Head of caudate nucleus (tissue), 42 donors: ENCODE data around the gene BCAS1.
"Not testable (repeated sequence)": the region's sequence is repeated elsewhere in the genome, so short reads cannot be mapped to it uniquely, and the experiment has no call there.

Experiments used
- DNase-seq, 42 donors: peaks; one replicate each; pipeline versions ENCODE4 v3.0.0 to v3.0.0-alpha.2; 2020 to 2021; ENCODE audit warnings: mixed read lengths in 7 of 42
- intact Hi-C: fragments of 100-400 bp; cut with DNase I; formaldehyde crosslinking; loops from one replicate; pipeline ENCODE4 v1.15.0; 2022

BCAS1 gene

DNA sequence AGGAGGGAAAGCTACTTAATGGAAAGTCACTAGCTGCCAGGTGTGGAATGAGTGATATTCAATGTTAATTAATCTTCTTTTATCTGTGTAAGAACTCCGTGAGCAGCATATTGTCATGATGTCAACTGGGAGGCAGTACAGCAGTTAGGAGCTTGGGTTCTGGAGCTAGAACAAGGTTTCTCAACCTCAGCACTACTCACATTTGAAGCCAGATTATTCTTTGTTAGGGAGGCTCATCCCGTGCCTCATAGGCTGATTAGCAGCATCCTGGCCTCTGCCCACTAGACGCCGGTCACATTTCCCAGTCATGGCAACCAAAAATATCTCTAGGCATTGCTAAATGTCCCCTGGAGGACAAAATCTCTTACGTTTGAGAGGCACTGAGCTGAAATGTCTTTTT, 41.2 kb downstream of the BCAS1 start:
- intact Hi-C loops: loop anchor here (5.0 kb wide), 1 partner anchor 87 kb away; no protein-coding TSS in a partner anchor
- DNase-seq: peak in 8 of 42 donors; percentile 15 to 59 (median 34)

DNA sequence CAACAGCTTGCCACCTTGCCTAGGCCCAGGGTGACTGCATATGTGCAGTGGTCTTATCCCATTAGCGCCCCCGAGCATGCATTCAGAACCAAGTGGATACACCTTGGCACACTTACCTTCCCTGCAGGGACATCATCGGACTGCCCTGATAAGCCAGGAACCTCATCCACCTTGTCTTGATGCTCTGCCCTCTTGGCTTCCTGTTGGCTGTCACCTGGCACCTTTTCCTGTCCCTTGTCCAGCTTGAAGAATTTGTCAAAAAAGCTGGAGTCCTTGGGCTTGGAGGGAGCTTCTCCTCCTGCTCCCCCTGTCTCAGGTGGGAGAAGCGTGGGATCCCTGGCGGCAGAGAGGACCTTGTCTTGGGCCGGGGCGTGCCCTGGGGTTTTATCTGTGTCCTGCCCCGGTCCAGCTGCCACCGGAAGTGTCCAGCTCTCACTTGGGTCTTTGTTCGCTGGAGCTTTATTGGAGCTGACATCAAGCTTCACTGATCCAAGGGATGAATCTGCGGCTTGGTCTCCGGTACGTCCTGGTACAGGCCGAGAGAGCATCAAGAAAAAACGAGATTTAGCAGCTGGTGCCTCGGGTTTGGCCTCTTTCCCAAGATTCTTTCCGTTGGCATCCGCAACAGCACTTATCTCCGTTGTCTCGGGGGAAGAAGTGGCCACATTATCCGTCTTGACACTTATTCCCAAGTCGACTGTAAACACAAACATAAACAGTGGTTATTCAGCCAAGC, 42.0 kb downstream of the BCAS1 start:
- intact Hi-C loops: loop anchor here (5.0 kb wide), 1 partner anchor 86 kb away; no protein-coding TSS in a partner anchor
- DNase-seq: peak; percentile 47 to 92 (median 82)

DNA sequence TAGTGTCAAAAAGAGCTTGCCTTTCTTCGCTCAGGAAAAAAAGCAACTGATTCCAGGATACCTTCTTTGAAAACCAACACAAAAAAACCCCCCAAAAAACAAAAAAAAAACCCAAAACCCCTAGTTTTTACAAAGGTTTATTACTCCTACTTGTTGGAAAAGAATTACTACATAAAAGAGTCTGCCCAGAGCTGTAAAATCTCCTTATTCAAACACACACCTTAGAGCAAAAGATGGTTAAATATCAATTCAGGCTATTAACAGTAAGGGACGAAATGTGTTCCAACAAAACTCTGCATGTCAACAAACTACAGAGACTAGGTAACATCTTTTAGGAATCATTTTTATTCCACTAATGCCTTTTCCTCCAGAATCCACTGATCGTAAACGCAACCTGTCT, 42.7 kb downstream of the BCAS1 start:
- no peak for DNase-seq
- intact Hi-C loops: loop anchor here (5.0 kb wide), 1 partner anchor 85 kb away; no protein-coding TSS in a partner anchor

DNA sequence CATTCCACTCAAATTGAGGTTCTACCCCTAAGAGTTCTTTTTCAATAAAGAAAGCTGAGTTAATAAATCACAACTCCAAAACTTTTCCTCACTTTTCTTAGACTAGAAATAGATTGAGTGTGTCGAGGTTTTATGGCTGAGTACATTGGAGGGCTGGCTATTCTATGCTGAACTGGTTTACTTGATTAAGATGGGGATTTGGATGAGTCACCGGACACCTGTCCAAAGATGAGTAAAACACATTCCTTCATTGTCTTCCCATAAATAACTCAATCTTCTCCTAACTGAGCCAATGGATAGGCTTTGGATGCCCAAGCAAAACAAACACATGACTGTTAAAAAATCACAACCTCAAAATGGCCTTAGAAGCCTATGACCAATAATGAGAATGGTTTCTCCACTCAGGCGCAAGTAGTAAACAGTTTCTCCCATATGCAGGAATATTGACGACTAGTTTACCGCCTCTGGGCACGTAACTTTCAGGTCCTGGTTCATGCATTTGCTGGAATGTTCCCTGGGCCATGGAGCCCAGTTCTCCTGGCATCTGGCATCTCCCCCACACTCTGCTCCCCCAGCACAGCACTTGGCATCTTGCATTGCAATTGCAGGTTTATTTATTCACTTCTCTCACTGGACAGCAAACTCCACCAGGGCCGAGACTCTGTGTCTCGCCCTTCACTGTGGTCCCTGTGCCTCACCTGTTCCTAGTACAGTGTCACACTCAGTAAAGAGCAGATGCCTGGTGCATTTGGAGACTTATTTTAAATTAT, 43.9 kb downstream of the BCAS1 start:
- intact Hi-C loops: loop anchor here (5.0 kb wide), 1 partner anchor 84 kb away; no protein-coding TSS in a partner anchor
- peak in 12 of 42 donors; percentile 13 to 56 (median 28) for DNase-seq

DNA sequence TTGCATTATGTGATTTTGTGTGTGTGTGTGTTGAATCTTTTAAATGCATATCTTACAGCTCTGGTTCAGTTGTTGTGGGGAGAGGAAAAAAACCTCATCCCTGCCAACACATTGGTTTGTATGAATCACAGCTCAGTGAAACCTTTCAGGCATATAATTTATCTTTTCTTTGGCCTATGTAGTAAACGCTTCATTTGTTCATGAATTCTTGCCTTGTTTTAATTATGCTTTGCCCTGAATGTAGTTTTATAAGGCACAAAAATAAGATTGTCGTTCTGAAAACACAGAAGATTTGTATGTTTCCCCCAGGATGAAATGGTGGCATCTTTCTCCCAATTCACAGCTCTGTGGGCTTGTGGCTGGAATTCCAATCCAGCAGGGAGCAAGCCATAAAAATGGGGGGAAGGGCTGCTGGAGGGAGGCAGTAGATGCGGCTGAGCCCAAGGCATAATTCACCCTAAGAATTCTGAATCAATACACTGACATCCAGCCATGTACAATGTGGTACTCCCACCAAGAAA, 45.1 kb downstream of the BCAS1 start:
- DNase-seq: peak in 8 of 42 donors; percentile 19 to 61 (median 28)
- intact Hi-C loops: loop anchor here (5.0 kb wide), 1 partner anchor 83 kb away; no protein-coding TSS in a partner anchor

DNA sequence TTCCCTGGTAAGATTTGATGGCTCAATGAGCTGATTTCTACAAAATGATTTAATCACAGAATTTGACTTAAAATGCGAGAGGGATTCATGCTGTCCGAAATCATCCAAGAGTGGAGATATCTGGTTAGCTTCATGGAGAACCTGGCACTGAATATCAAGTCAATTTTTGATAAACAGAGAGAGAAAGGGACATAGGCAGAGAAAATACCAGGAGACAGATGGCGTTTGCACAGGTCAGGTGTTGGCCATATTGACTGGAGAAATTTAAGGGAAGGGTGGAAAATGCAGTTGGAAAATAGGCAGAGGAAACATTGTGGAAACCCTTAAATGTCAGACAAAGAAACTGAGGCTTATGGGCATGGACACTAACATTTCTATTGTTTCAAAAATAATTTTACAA, 47.0 kb downstream of the BCAS1 start:
- intact Hi-C loops: no loop called here
- no peak for DNase-seq

DNA sequence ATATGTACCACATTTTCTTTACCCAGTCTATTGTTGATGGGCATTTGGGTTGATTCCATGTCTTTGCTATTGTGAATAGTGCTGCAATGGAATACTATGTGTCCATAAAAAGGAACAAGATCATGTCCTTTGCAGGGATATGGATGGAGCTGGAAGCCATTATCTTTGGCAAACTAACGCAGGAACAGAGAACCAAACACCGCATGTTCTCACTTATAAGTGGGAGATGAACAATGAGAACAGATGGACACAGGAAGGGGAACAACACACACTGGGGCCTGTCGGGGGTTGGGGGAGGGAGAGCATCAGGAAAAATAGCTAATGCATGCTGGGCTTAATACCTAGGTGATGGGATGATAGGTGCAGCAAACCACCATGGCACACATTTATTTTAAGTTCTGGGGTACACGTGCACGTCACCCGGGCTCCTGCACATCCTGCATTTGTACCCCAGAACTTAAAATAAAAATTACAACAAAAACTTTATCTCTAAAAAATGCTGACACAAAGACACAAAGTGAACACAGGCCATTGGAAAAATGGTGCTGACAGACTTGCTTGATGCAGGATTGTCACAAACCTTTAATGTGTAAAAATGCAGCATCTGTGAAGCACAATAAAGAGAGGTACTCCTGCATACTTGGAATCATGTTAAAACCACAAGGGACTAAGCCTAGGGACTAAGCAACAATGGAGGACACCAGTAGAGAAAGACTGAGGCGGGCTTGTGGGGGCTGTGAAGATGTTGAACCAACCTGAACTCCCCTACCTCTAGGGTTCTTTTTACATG, 48.8 kb downstream of the BCAS1 start:
- DNase-seq: no peak
- intact Hi-C loops: no loop called here

DNA sequence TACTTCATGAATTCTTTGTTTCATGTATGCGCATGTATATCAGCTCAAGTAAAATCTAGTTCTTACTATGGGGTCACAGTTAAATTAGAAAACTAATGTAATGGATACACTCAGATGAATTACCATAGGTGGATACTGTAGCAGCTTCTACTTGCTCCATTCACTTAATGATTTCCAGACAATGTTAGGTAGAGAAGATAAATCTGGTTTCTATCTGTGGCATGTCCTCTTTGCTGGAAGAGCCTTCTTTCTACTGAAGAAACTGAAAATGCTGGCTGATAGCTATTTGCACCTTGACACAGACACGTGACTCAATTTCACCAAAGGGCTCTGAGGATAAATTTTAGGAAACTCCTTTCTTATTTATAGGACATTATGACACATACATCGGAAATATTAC, 49.5 kb downstream of the BCAS1 start:
- DNase-seq: no peak
- intact Hi-C loops: no loop called here

DNA sequence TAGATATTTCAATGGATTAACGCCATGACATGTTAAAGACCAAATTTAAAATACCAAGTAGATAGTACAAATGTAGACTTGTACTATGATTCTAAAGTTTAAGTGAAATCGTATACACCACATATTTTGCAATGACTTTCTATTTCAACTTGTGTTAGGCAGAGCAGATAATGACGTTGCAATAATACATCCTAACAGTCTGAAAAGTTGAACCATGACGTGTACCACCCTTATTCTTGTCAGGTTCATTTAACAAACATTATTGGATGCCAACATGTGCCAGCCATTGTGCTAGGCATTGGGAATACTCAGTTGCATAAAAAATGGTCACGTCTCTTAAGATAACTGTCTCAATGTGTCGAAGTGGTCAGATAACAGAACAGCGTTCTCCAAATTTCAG, 50.0 kb downstream of the BCAS1 start:
- intact Hi-C loops: no loop called here

DNA sequence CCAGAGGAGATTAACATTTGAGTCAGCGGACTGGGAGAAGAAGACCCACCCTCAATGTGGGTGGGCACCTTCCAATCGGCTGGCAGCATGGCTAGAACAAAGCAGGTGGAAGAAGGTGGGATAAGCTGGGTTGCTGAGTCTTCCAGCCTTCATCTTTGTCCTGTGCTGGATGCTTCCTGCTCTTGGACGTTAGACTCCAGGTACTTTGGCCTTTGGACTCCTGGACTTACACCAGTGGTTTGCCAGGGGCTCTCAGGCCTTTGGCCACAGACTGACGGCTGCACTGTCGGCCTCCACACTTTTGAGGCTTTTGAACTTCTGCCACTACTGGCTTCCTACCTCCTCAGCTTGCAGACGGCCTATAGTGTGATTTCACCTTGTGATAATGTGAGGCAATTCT, 50.8 kb downstream of the BCAS1 start:
- no peak for DNase-seq
- intact Hi-C loops: no loop called here

More for the DNA sequence above, 50.0 kb downstream of the BCAS1 start:
- DNase-seq: no peak

DNA sequence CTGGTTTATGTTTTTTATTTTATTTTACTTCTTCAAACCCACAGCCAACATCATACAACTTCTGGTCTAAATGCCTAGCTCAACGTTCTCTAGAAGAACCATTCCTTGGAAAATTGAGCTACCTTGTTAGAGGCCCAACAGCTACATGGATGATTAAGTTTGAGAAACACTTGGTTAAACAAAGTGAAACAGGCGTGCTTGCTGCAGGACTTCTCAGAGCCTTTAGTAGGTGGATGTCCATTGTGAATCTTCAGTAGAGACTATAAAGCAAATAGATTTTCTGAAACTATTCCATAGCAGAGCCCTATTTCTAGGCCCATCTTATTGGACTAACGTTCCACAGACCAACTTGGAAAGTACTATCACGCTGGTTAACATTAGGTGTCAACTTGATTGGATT, 51.3 kb downstream of the BCAS1 start:
- DNase-seq: no peak
- intact Hi-C loops: no loop called here

DNA sequence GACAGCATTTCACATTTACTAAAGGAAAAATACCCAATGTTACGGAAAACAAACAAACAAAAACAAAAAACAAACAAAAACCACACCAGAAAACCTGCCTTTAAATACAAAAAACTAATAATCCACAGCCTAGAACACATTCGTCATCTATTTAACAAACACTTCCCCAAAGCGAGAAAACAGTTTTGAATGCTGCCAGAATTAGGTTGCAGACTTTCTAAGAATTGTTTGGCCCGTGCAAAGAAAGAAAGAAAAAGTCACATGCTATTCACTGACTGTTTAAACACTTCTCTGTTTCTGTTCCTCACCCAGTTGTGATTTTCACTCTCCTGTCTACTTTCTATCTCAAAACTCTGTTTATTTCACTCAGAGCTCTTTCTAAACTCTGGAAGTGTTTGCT, 52.5 kb downstream of the BCAS1 start:
- no peak for DNase-seq
- intact Hi-C loops: no loop called here

DNA sequence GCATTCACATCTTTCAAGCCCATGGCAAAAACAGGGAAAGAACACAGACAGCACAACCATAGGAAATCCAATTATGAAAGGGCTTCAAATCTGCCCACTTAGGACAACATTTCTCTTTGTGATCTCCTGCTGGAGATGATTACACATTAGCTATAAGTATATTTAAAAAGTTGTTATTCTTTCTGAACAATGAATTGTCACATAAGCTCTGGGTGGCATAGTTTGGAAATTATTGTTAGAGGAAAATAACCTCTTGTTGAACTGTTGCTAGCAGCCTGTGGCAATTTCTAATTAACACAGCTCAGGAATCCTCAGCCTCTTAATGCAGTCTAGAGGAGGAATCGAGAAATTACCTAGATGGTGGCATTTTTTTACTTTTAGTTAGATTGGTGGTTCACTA, 54.9 kb downstream of the BCAS1 start:
- no peak for DNase-seq
- intact Hi-C loops: no loop called here

DNA sequence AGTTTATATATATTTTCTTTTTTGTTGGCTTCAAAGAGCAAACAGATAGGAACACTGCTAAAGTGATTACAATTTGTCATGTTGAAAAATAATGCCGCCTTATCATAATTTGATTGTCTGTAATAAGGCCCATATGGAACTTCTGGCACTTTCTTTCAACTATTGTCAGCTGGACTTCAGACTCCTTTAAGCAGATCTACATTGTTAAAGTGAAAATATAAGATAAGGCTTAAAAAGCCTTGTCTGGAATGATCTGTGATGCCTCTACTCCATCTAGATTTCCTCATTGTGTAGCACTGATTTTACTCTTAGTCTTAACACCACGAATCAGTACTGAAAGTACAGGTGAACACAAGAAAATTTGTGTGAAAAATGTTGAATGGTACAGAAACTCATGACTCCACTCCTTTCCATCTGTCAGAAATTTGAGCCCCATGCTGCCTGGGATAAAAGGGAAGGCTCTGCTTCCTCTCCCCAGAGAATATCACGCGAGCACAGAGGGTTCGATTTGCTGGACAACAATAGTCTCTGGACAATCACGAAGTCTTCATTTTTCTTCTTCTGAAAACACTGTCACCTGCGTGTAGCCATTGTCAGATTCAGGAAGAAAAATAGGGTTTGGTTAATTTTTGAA, 56.0 kb downstream of the BCAS1 start:
- DNase-seq: no peak
- intact Hi-C loops: no loop called here

DNA sequence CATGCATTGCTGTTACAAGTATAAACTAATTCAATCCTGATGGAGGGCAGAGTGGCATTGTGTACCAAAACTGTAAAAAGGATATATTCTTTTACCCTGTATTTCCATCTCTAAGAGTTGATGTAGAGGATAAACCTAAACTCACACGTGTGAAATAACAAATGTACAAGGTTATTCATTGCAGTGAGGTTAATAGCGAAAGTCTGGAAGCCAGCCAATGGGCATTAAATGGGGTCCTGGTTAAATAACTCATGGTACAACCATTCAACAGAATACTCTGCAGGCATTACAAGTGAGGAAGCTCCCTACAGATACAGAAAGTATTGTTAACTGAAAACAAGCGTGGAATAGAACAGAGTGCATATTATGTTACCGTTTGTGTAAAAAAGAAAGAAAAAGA, 56.9 kb downstream of the BCAS1 start:
- DNase-seq: no peak
- intact Hi-C loops: no loop called here

DNA sequence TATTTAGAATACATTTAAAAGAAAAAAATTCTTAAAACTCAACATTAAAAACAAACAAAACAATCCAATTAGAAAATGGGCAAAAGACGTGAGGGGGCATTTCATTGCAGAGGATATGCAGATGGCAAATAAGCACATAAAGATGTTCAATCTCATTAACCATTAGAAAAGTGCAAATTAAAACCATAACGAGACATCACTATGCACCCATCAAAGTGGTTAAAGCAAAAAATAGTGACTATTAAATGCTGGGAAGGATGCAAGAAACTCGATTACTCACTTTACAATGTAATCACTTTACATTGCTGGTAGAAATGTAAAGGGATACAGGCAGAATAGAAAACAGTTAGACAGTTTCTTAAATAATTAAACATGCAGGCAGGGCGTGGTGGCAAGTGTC, 59.0 kb downstream of the BCAS1 start:
- no peak for DNase-seq
- intact Hi-C loops: no loop called here

DNA sequence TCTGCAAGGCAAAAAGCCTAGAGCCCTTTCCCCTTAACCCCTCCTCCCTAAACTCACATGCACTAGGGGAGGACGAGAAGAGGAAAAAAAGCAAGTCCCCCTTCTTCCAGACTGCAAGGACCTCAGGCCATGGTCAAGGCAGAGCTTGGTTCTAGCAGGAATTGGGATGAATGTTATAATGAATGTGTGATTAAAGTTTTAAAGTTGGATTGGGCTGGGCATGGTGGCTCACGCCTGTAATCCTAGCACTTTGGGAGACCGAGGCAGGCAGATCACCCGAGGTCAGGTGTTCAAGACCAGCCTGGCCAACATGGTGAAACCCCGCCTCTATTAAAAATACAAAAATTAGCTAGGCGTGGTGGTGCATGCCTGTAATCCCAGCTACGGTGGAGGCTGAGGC, 64.2 kb downstream of the BCAS1 start:
- intact Hi-C loops, DNase-seq: not testable (repeated sequence)

DNA sequence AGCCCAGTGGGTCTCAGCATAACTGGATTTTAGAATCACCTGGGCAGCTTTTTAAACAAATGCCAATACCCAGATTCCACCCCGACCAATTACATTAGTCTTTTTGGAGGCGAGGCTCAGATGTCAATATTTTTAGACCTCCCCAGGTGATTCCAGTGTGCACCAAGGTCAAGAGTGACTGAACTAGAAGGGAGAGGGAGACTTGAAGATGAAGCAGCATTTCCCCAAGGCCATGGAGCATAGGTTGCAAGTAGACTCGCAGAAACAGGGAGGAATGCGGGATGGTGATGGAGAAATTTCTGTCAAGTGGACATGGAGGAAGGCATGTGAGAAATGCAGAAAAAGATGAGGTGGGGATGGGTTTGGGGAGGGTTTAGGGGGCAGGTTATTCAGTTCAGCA, 64.9 kb downstream of the BCAS1 start:
- no peak for DNase-seq
- intact Hi-C loops: no loop called here

DNA sequence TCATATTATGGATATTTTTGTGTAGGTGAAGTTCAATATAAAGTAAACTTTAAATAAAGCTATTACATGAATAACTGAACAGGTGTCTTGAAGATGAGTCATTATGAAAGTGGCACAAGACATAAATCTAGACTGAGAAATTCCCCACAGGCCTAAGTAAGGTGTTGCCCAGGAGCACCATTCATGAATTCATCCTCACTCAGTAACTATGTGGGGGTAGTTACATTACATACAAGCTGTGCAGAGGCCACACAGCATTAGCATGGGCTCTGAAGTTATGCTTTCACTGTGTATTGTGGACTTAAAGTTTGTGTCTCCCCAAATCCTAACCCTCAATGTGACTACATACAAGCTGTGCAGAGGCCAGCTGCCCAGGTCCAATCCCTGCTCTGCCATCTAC, 65.9 kb downstream of the BCAS1 start:
- intact Hi-C loops: no loop called here
- DNase-seq: no peak
